ENCODE data around the gene PKHD1. TPM values are rescaled to one million over a fixed set of nuclear protein-coding genes. Genes with fewer than 3 reads are reported as not detected.
A peak's percentile ranks its signal among the peaks of the same experiment; 100 is the strongest.

PKHD1 gene
- total and polyA plus RNA-seq, 2 donors, result 0.02 to 0.05 TPM

- H3K27ac ChIP-seq (ENCODE audit: low read depth in 1 of 2, low read length in 1 of 2), result no peak overlapping the region
- no peak for DNase-seq (ENCODE audit: low read depth in 6 of 9, low spot score in 9 of 9)
- 83% methylated on average over 2 of the region's 2 CpGs for WGBS
- no peak overlapping the region for H3K4me3 ChIP-seq (ENCODE audit: low read length in 2 of 2)
- H3K36me3 ChIP-seq (ENCODE audit: control insufficient read depth in 2 of 2, insufficient read depth in 2 of 2, low read length in 1 of 2), result no peaks in the 10 kb centered on the region
- H3K27me3 ChIP-seq (ENCODE audit: control insufficient read depth in 2 of 2, insufficient read depth in 1 of 2, low read length in 1 of 2), result no peaks in the 10 kb centered on the region
- no peaks in the 10 kb centered on the region for H3K4me1 ChIP-seq (ENCODE audit: control insufficient read depth in 2 of 2, insufficient read depth in 2 of 2, low read length in 2 of 2)
- H3K9me3 ChIP-seq (ENCODE audit: control insufficient read depth in 2 of 2, insufficient read depth in 1 of 2, low read length in 1 of 2), result no peaks in the 10 kb centered on the region
Measured at GRCh38 chr6:51885957-51886356, 201.5 kb downstream of the PKHD1 start.

GRCh38 chr6:51868591-51869355, 218.6 kb downstream of the PKHD1 start:
- no peaks in the 10 kb centered on the region for H3K9me3 ChIP-seq (ENCODE audit: control insufficient read depth in 2 of 2, insufficient read depth in 1 of 2, low read length in 1 of 2)
- H3K27ac ChIP-seq (ENCODE audit: low read depth in 1 of 2, low read length in 1 of 2), result no peak overlapping the region
- no peaks in the 10 kb centered on the region for H3K4me1 ChIP-seq (ENCODE audit: control insufficient read depth in 2 of 2, insufficient read depth in 2 of 2, low read length in 2 of 2)
- DNase-seq (ENCODE audit: low read depth in 6 of 9, low spot score in 9 of 9), result no peak
- no peaks in the 10 kb centered on the region for H3K27me3 ChIP-seq (ENCODE audit: control insufficient read depth in 2 of 2, insufficient read depth in 1 of 2, low read length in 1 of 2)
- H3K4me3 ChIP-seq (ENCODE audit: low read length in 2 of 2), result no peak overlapping the region
- H3K36me3 ChIP-seq (ENCODE audit: control insufficient read depth in 2 of 2, insufficient read depth in 2 of 2, low read length in 1 of 2), result no peaks in the 10 kb centered on the region

- Histone ChIP-seq H3K27ac (ENCODE audit: low read depth in 1 of 2, low read length in 1 of 2) (no peak overlapping the region), H3K4me1 (ENCODE audit: control insufficient read depth in 2 of 2, insufficient read depth in 2 of 2, low read length in 2 of 2) (no peaks in the 10 kb centered on the region), H3K36me3 (ENCODE audit: control insufficient read depth in 2 of 2, insufficient read depth in 2 of 2, low read length in 1 of 2) (no peaks in the 10 kb centered on the region), H3K9me3 (ENCODE audit: control insufficient read depth in 2 of 2, insufficient read depth in 1 of 2, low read length in 1 of 2) (no peaks in the 10 kb centered on the region), H3K27me3 (ENCODE audit: control insufficient read depth in 2 of 2, insufficient read depth in 1 of 2, low read length in 1 of 2) (no peaks in the 10 kb centered on the region), H3K4me3 (ENCODE audit: low read length in 2 of 2) (no peak overlapping the region)
- DNase-seq (ENCODE audit: low read depth in 6 of 9, low spot score in 9 of 9), result no peak
- 44% methylated on average over 2 of the region's 2 CpGs for WGBS
Measured at GRCh38 chr6:51866867-51867266, 220.5 kb downstream of the PKHD1 start.

GRCh38 chr6:51865996-51866395, 221.4 kb downstream of the PKHD1 start:
- Histone ChIP-seq H3K4me1 (ENCODE audit: control insufficient read depth in 2 of 2, insufficient read depth in 2 of 2, low read length in 2 of 2) (no peaks in the 10 kb centered on the region), H3K4me3 (ENCODE audit: low read length in 2 of 2) (no peak overlapping the region), H3K36me3 (ENCODE audit: control insufficient read depth in 2 of 2, insufficient read depth in 2 of 2, low read length in 1 of 2) (no peaks in the 10 kb centered on the region), H3K27me3 (ENCODE audit: control insufficient read depth in 2 of 2, insufficient read depth in 1 of 2, low read length in 1 of 2) (no peaks in the 10 kb centered on the region), H3K27ac (ENCODE audit: low read depth in 1 of 2, low read length in 1 of 2) (no peak overlapping the region), H3K9me3 (ENCODE audit: control insufficient read depth in 2 of 2, insufficient read depth in 1 of 2, low read length in 1 of 2) (no peaks in the 10 kb centered on the region)
- DNase-seq (ENCODE audit: low read depth in 6 of 9, low spot score in 9 of 9), result no peak
- 92% methylated on average over 1 of the region's 1 CpG for WGBS

- DNase-seq (ENCODE audit: low read depth in 6 of 9, low spot score in 9 of 9), result no peak
- H3K27ac ChIP-seq (ENCODE audit: low read depth in 1 of 2, low read length in 1 of 2), result no peak overlapping the region
- H3K4me3 ChIP-seq (ENCODE audit: low read length in 2 of 2), result no peak overlapping the region
- no peaks in the 10 kb centered on the region for H3K27me3 ChIP-seq (ENCODE audit: control insufficient read depth in 2 of 2, insufficient read depth in 1 of 2, low read length in 1 of 2)
- 79% methylated on average over 2 of the region's 2 CpGs for WGBS
- H3K4me1 ChIP-seq (ENCODE audit: control insufficient read depth in 2 of 2, insufficient read depth in 2 of 2, low read length in 2 of 2), result no peaks in the 10 kb centered on the region
- no peaks in the 10 kb centered on the region for H3K9me3 ChIP-seq (ENCODE audit: control insufficient read depth in 2 of 2, insufficient read depth in 1 of 2, low read length in 1 of 2)
- no peaks in the 10 kb centered on the region for H3K36me3 ChIP-seq (ENCODE audit: control insufficient read depth in 2 of 2, insufficient read depth in 2 of 2, low read length in 1 of 2)
Measured at GRCh38 chr6:51865176-51865575, 222.2 kb downstream of the PKHD1 start.

GRCh38 chr6:51857134-51857533, 230.3 kb downstream of the PKHD1 start:
- 99% methylated on average over 2 of the region's 2 CpGs for WGBS
- Histone ChIP-seq H3K36me3 (ENCODE audit: control insufficient read depth in 2 of 2, insufficient read depth in 2 of 2, low read length in 1 of 2) (no peaks in the 10 kb centered on the region), H3K4me1 (ENCODE audit: control insufficient read depth in 2 of 2, insufficient read depth in 2 of 2, low read length in 2 of 2) (no peaks in the 10 kb centered on the region), H3K27me3 (ENCODE audit: control insufficient read depth in 2 of 2, insufficient read depth in 1 of 2, low read length in 1 of 2) (no peaks in the 10 kb centered on the region), H3K9me3 (ENCODE audit: control insufficient read depth in 2 of 2, insufficient read depth in 1 of 2, low read length in 1 of 2) (no peaks in the 10 kb centered on the region), H3K27ac (ENCODE audit: low read depth in 1 of 2, low read length in 1 of 2) (no peak overlapping the region), H3K4me3 (ENCODE audit: low read length in 2 of 2) (no peak overlapping the region)
- DNase-seq (ENCODE audit: low read depth in 6 of 9, low spot score in 9 of 9), result no peak

GRCh38 chr6:51856508-51856907, 230.9 kb downstream of the PKHD1 start:
- Histone ChIP-seq H3K27ac (ENCODE audit: low read depth in 1 of 2, low read length in 1 of 2) (no peak overlapping the region), H3K9me3 (ENCODE audit: control insufficient read depth in 2 of 2, insufficient read depth in 1 of 2, low read length in 1 of 2) (no peaks in the 10 kb centered on the region), H3K36me3 (ENCODE audit: control insufficient read depth in 2 of 2, insufficient read depth in 2 of 2, low read length in 1 of 2) (no peaks in the 10 kb centered on the region), H3K4me3 (ENCODE audit: low read length in 2 of 2) (no peak overlapping the region), H3K27me3 (ENCODE audit: control insufficient read depth in 2 of 2, insufficient read depth in 1 of 2, low read length in 1 of 2) (no peaks in the 10 kb centered on the region), H3K4me1 (ENCODE audit: control insufficient read depth in 2 of 2, insufficient read depth in 2 of 2, low read length in 2 of 2) (no peaks in the 10 kb centered on the region)
- no peak for DNase-seq (ENCODE audit: low read depth in 6 of 9, low spot score in 9 of 9)

- WGBS, result 43% methylated on average over 10 of the region's 10 CpGs
- no peaks in the 10 kb centered on the region for H3K9me3 ChIP-seq (ENCODE audit: control insufficient read depth in 2 of 2, insufficient read depth in 1 of 2, low read length in 1 of 2)
- H3K4me3 ChIP-seq (ENCODE audit: low read length in 2 of 2), result no peak overlapping the region
- no peaks in the 10 kb centered on the region for H3K4me1 ChIP-seq (ENCODE audit: control insufficient read depth in 2 of 2, insufficient read depth in 2 of 2, low read length in 2 of 2)
- no peak overlapping the region for H3K27ac ChIP-seq (ENCODE audit: low read depth in 1 of 2, low read length in 1 of 2)
- no peaks in the 10 kb centered on the region for H3K27me3 ChIP-seq (ENCODE audit: control insufficient read depth in 2 of 2, insufficient read depth in 1 of 2, low read length in 1 of 2)
- no peaks in the 10 kb centered on the region for H3K36me3 ChIP-seq (ENCODE audit: control insufficient read depth in 2 of 2, insufficient read depth in 2 of 2, low read length in 1 of 2)
- peak; percentile 13 to 67 (median 27) for DNase-seq (ENCODE audit: low read depth in 6 of 9, low spot score in 9 of 9)
Measured at GRCh38 chr6:51855310-51856082, 231.9 kb downstream of the PKHD1 start.

GRCh38 chr6:51854876-51855275, 232.5 kb downstream of the PKHD1 start:
- no peaks in the 10 kb centered on the region for H3K4me1 ChIP-seq (ENCODE audit: control insufficient read depth in 2 of 2, insufficient read depth in 2 of 2, low read length in 2 of 2)
- H3K9me3 ChIP-seq (ENCODE audit: control insufficient read depth in 2 of 2, insufficient read depth in 1 of 2, low read length in 1 of 2), result no peaks in the 10 kb centered on the region
- H3K36me3 ChIP-seq (ENCODE audit: control insufficient read depth in 2 of 2, insufficient read depth in 2 of 2, low read length in 1 of 2), result no peaks in the 10 kb centered on the region
- WGBS, result 93% methylated on average over 16 of the region's 16 CpGs
- H3K27ac ChIP-seq (ENCODE audit: low read depth in 1 of 2, low read length in 1 of 2), result no peak overlapping the region
- no peak overlapping the region for H3K4me3 ChIP-seq (ENCODE audit: low read length in 2 of 2)
- DNase-seq (ENCODE audit: low read depth in 6 of 9, low spot score in 9 of 9), result no peak
- H3K27me3 ChIP-seq (ENCODE audit: control insufficient read depth in 2 of 2, insufficient read depth in 1 of 2, low read length in 1 of 2), result no peaks in the 10 kb centered on the region
